ENCODE measurements around the gene EPS8L3.

DNA sequence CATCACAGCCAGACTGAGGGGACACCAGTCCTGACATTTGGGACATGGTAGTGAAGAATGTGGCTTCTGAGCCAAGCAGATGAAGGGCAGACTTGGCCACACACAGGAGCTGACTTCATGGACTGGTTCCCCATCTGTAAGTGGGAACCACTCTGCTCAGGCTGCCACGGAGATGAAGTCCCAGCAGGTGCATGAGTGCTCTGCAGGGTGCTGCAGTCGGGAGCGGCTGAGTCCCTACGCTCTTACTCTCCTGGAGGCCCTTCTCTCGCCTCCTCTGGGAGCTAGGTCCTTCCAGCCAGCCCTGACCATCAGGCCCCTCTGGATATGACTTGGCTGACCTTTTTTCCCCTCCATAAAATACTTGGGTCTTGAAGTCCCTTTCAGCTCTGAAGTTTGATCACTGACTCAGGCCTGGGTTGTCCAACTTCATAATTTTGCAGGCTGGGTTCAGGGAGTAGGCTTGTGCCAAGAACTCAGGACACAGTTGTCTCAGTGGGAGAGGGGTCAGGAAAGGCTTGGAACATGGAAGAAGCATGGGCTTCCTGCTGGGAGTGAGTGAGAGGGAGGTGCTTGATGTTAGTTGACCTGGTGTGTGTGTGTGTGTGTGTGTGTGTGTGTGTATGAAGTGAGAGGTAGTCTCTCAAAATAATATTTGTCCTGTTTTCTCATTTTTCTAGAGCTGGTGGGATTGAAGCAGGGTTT is 21.0 kb upstream of the EPS8L3 start:
- TF ChIP-seq, protein P1, sequence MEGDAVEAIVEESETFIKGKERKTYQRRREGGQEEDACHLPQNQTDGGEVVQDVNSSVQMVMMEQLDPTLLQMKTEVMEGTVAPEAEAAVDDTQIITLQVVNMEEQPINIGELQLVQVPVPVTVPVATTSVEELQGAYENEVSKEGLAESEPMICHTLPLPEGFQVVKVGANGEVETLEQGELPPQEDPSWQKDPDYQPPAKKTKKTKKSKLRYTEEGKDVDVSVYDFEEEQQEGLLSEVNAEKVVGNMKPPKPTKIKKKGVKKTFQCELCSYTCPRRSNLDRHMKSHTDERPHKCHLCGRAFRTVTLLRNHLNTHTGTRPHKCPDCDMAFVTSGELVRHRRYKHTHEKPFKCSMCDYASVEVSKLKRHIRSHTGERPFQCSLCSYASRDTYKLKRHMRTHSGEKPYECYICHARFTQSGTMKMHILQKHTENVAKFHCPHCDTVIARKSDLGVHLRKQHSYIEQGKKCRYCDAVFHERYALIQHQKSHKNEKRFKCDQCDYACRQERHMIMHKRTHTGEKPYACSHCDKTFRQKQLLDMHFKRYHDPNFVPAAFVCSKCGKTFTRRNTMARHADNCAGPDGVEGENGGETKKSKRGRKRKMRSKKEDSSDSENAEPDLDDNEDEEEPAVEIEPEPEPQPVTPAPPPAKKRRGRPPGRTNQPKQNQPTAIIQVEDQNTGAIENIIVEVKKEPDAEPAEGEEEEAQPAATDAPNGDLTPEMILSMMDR (IDR thresholded peaks at IDR 0.05; ENCODE audit: low read depth, low read length): no peak
- no peak for TF ChIP-seq EZH2phosphoT487 (IDR thresholded peaks at IDR 0.05; ENCODE audit: low read depth)
